ENCODE measurements around the gene TNFRSF19. TPM values are rescaled to one million over a fixed set of nuclear protein-coding genes. Genes with fewer than 3 reads are reported as not detected.

Gene TNFRSF19, protein sequence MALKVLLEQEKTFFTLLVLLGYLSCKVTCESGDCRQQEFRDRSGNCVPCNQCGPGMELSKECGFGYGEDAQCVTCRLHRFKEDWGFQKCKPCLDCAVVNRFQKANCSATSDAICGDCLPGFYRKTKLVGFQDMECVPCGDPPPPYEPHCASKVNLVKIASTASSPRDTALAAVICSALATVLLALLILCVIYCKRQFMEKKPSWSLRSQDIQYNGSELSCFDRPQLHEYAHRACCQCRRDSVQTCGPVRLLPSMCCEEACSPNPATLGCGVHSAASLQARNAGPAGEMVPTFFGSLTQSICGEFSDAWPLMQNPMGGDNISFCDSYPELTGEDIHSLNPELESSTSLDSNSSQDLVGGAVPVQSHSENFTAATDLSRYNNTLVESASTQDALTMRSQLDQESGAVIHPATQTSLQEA
- 0.68 and 19.4 TPM in 2 replicates for total RNA-seq (ENCODE audit: low replicate concordance)

DNA sequence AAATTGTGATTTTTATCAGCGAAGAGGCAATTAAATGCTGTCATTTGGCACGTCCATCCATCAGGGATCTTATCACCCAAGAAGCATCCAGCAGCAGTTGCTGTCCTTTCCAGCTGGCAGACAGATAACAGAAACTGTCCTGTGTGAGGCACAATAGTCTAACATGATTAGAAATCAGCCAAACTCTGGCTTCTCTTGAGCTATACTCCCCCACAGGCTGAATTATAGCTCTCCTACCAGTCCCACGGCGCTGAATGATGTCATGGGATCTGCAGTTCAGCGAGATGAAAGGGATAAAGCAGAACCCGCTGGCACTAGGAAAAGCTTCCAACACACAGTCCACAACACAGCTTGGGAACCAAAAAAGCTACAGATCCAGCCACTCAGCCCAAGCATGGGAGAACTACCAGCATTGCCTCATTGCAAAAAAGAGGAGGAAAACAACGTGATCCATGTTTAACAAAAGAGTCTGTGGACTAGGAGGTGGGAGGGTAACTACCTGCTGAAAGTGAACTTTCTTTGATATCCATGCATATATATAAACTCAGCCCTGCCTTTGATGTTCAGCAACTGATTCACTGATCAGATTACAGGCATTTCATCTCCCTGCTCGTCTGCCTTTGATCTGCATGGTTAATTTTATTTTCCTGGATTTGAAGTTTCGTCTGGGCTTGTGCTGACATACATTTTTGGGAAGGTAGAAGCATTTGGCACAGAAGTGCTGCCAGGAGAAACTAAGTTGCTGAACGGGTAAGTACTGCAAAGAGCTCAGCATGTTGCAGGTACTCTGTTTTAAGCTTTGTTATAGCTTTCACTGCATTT is at the start of gene TNFRSF19:
Gene TNFRSF19, plus strand, starts transcription at position 314 of the 822 bp plus-strand sequence. CDS start 19,772 bp downstream, outside the sequence.

Other genes with a start within 250 kb of the TNFRSF19 start
- 35.6 and 55.2 TPM in 2 replicates for gene SACS, start 136.7 kb upstream of the TNFRSF19 start, total RNA-seq (ENCODE audit: low replicate concordance)

Data from smooth muscle cell of the coronary artery (primary cell).